ENCODE results near the gene VPS36.

The VPS36 gene

GRCh38 chr13:52419080-52419479, 31.4 kb downstream of the VPS36 start:
- Histone ChIP-seq H3K79me2 (ENCODE audit: control insufficient read depth, low read length) (no peaks in the 10 kb centered on the region), H3K9me3 (ENCODE audit: control insufficient read depth, insufficient read depth, low read length) (no peaks in the 10 kb centered on the region), H3K4me3 (ENCODE audit: low read length) (no peak overlapping the region), H3F3A (ENCODE audit: control insufficient read depth, insufficient read depth) (no peaks in the 10 kb centered on the region), H3K9me2 (replicated peaks; ENCODE audit: control insufficient read depth, low read length) (no peaks in the 10 kb centered on the region), H3K27ac (ENCODE audit: low read depth, low read length) (no peak overlapping the region), H3K4me1 (ENCODE audit: control insufficient read depth, low read length) (no peaks in the 10 kb centered on the region), H3K27me3 (ENCODE audit: control insufficient read depth, low read length) (no peaks in the 10 kb centered on the region), H4K20me1 (ENCODE audit: control insufficient read depth, insufficient read depth, low read depth, low read length) (no peaks in the 10 kb centered on the region), H3K36me3 (ENCODE audit: control insufficient read depth, low read length) (peaks cover 57% of the 10 kb centered on the region), H3K4me2 (ENCODE audit: low read length) (no peak overlapping the region)
- TF ChIP-seq CTCF (IDR thresholded peaks at IDR 0.05; ENCODE audit: low read depth, low read length, poor library complexity, severe bottlenecking) (no peak), EZH2phosphoT487 (IDR thresholded peaks at IDR 0.05; ENCODE audit: borderline replicate concordance, low read length) (no peak)

- Histone ChIP-seq H3K4me2 (ENCODE audit: low read length) (no peak overlapping the region), H3K27ac (ENCODE audit: low read depth, low read length) (no peak overlapping the region), H3F3A (ENCODE audit: control insufficient read depth, insufficient read depth) (no peaks in the 10 kb centered on the region), H3K79me2 (ENCODE audit: control insufficient read depth, low read length) (no peaks in the 10 kb centered on the region), H3K36me3 (ENCODE audit: control insufficient read depth, low read length) (peaks cover 61% of the 10 kb centered on the region), H3K9me2 (replicated peaks; ENCODE audit: control insufficient read depth, low read length) (no peaks in the 10 kb centered on the region), H3K4me3 (ENCODE audit: low read length) (no peak overlapping the region), H3K9me3 (ENCODE audit: control insufficient read depth, insufficient read depth, low read length) (no peaks in the 10 kb centered on the region), H4K20me1 (ENCODE audit: control insufficient read depth, insufficient read depth, low read depth, low read length) (no peaks in the 10 kb centered on the region), H3K27me3 (ENCODE audit: control insufficient read depth, low read length) (no peaks in the 10 kb centered on the region), H3K4me1 (ENCODE audit: control insufficient read depth, low read length) (no peaks in the 10 kb centered on the region)
- TF ChIP-seq EZH2phosphoT487 (IDR thresholded peaks at IDR 0.05; ENCODE audit: borderline replicate concordance, low read length) = no peak
- no peak for TF ChIP-seq CTCF (IDR thresholded peaks at IDR 0.05; ENCODE audit: low read depth, low read length, poor library complexity, severe bottlenecking)
Observed at GRCh38 chr13:52414963-52415362, 35.5 kb downstream of the VPS36 start.

GRCh38 chr13:52414051-52414450, 36.4 kb downstream of the VPS36 start:
- no peaks in the 10 kb centered on the region for H3K4me1 ChIP-seq (ENCODE audit: control insufficient read depth, low read length)
- no peaks in the 10 kb centered on the region for H3F3A ChIP-seq (ENCODE audit: control insufficient read depth, insufficient read depth)
- peaks cover 55% of the 10 kb centered on the region for H3K36me3 ChIP-seq (ENCODE audit: control insufficient read depth, low read length)
- no peak overlapping the region for H3K4me3 ChIP-seq (ENCODE audit: low read length)
- H3K27me3 ChIP-seq (ENCODE audit: control insufficient read depth, low read length) = no peaks in the 10 kb centered on the region
- no peaks in the 10 kb centered on the region for H4K20me1 ChIP-seq (ENCODE audit: control insufficient read depth, insufficient read depth, low read depth, low read length)
- no peak overlapping the region for H3K4me2 ChIP-seq (ENCODE audit: low read length)
- H3K27ac ChIP-seq (ENCODE audit: low read depth, low read length) = no peak overlapping the region
- no peaks in the 10 kb centered on the region for H3K9me2 ChIP-seq (replicated peaks; ENCODE audit: control insufficient read depth, low read length)
- H3K79me2 ChIP-seq (ENCODE audit: control insufficient read depth, low read length) = no peaks in the 10 kb centered on the region
- no peak for TF ChIP-seq EZH2phosphoT487 (IDR thresholded peaks at IDR 0.05; ENCODE audit: borderline replicate concordance, low read length)
- TF ChIP-seq CTCF (IDR thresholded peaks at IDR 0.05; ENCODE audit: low read depth, low read length, poor library complexity, severe bottlenecking) = no peak
- no peaks in the 10 kb centered on the region for H3K9me3 ChIP-seq (ENCODE audit: control insufficient read depth, insufficient read depth, low read length)

- Histone ChIP-seq H3K9me3 (ENCODE audit: control insufficient read depth, insufficient read depth, low read length) (no peaks in the 10 kb centered on the region), H3K9me2 (replicated peaks; ENCODE audit: control insufficient read depth, low read length) (no peaks in the 10 kb centered on the region), H3K4me2 (ENCODE audit: low read length) (no peak overlapping the region), H3K27me3 (ENCODE audit: control insufficient read depth, low read length) (no peaks in the 10 kb centered on the region), H3K79me2 (ENCODE audit: control insufficient read depth, low read length) (no peaks in the 10 kb centered on the region), H3K4me3 (ENCODE audit: low read length) (no peak overlapping the region), H3F3A (ENCODE audit: control insufficient read depth, insufficient read depth) (no peaks in the 10 kb centered on the region), H3K27ac (ENCODE audit: low read depth, low read length) (no peak overlapping the region), H3K36me3 (ENCODE audit: control insufficient read depth, low read length) (peaks cover 47% of the 10 kb centered on the region), H3K4me1 (ENCODE audit: control insufficient read depth, low read length) (no peaks in the 10 kb centered on the region), H4K20me1 (ENCODE audit: control insufficient read depth, insufficient read depth, low read depth, low read length) (no peaks in the 10 kb centered on the region)
- TF ChIP-seq EZH2phosphoT487 (IDR thresholded peaks at IDR 0.05; ENCODE audit: borderline replicate concordance, low read length) (no peak), CTCF (IDR thresholded peaks at IDR 0.05; ENCODE audit: low read depth, low read length, poor library complexity, severe bottlenecking) (no peak)
Observed at GRCh38 chr13:52412128-52412527, 38.3 kb downstream of the VPS36 start.
